Natural killer cell (primary cell): ENCODE measurements around the gene MAP2K3. TPM values are rescaled to one million over a fixed set of nuclear protein-coding genes. Genes with fewer than 3 reads are reported as not detected.
"Not testable (repeated sequence)": the region's sequence is repeated elsewhere in the genome, so short reads cannot be mapped to it uniquely, and the experiment has no call there.

Experiments used
- ATAC-seq, 3 donors: fragments of 150-1000 bp in 2 of 3; fragments of 200-7000 bp in 1 of 3; cut with Tn5 transposase; 1 replicate in 1 of 3; 2 replicates in 2 of 3; pipeline ENCODE4 v1.10.0; 2021; ENCODE audit warnings: mild to moderate bottlenecking in 2 of 3, moderate library complexity in 2 of 3
- DNase-seq, 2 donors: peaks; one replicate each; pipeline versions ENCODE4 v3.0.0 to v3.0.0-alpha.2; 2013 to 2021; ENCODE audit warnings: mixed read lengths in 1 of 2
- H3K27ac ChIP-seq: one replicate; pipeline ENCODE4 v1.5.1; 2013; ENCODE audit warnings: mild to moderate bottlenecking, low read length
- H3K27me3 ChIP-seq: one replicate; pipeline ENCODE4 v1.6.1; 2013; ENCODE audit warnings: low read length; ENCODE audit not compliant: control insufficient read depth, insufficient read depth
- H3K36me3 ChIP-seq: one replicate; pipeline ENCODE4 v1.6.1; 2013; ENCODE audit warnings: low read length; ENCODE audit not compliant: control insufficient read depth, insufficient read depth
- H3K4me1 ChIP-seq: one replicate; pipeline ENCODE4 v1.6.1; 2013; ENCODE audit warnings: low read length; ENCODE audit not compliant: control insufficient read depth, insufficient read depth
- H3K4me3 ChIP-seq: one replicate; pipeline ENCODE4 v1.5.1; 2013; ENCODE audit warnings: low read length
- H3K9me3 ChIP-seq: one replicate; pipeline ENCODE4 v1.6.1; 2013; ENCODE audit warnings: low read length; ENCODE audit not compliant: control insufficient read depth, insufficient read depth
- H3K27ac Mint-ChIP-seq, 2 donors: one replicate each; pipeline ENCODE4 v1.8.0; 2022; ENCODE audit warnings: mild to moderate bottlenecking in 2 of 2, mixed read lengths in 2 of 2, moderate library complexity in 1 of 2
- H3K27me3 Mint-ChIP-seq, 2 donors: one replicate each; pipeline ENCODE4 v1.8.0; 2022; ENCODE audit warnings: low read depth in 2 of 2, mixed read lengths in 2 of 2
- H3K36me3 Mint-ChIP-seq: one replicate; pipeline ENCODE4 v1.8.0; 2022; ENCODE audit warnings: mixed read lengths
- H3K4me1 Mint-ChIP-seq, 2 donors: one replicate each; pipeline ENCODE4 v1.8.0; 2022; ENCODE audit warnings: mixed read lengths in 2 of 2
- H3K4me3 Mint-ChIP-seq: one replicate; pipeline ENCODE4 v1.8.0; 2022; ENCODE audit warnings: mild to moderate bottlenecking, moderate library complexity, mixed read lengths
- H3K9me3 Mint-ChIP-seq, 2 donors: one replicate each; pipeline ENCODE4 v1.8.0; 2022; ENCODE audit warnings: mixed read lengths in 2 of 2
- WGBS: methylation state at CpG from one replicate; pipeline ENCODE4 v1.1.7; 2013; ENCODE audit warnings: missing lambda C conversion rate; ENCODE audit not compliant: insufficient coverage; 5-methylcytosine and 5-hydroxymethylcytosine counted together
- intact Hi-C: fragments of 100-400 bp; cut with micrococcal nuclease; formaldehyde crosslinking; loops from one replicate; pipeline ENCODE4 v1.14.2; 2022
- total RNA-seq, 4 donors: library from RNA; stranded (reverse); fragments of 120-200 nt in 1 of 4; gene quantifications; one replicate each; pipeline versions ENCODE4 v1.2.3 to v1.2.4, GENCODE V29; 2013 to 2022
- TF ChIP-seq, protein P1 (sequence below): fragments of 200-600 bp; IDR thresholded peaks from one replicate; pipeline ENCODE4 v1.8.0; 2022; ENCODE audit warnings: antibody characterized with exemption

The MAP2K3 gene
- total RNA-seq, 3 donors from 2014 or later (not counting 1 experiment from before 2014, with no cell fraction given): 139 to 165 (median 162) TPM

DNA sequence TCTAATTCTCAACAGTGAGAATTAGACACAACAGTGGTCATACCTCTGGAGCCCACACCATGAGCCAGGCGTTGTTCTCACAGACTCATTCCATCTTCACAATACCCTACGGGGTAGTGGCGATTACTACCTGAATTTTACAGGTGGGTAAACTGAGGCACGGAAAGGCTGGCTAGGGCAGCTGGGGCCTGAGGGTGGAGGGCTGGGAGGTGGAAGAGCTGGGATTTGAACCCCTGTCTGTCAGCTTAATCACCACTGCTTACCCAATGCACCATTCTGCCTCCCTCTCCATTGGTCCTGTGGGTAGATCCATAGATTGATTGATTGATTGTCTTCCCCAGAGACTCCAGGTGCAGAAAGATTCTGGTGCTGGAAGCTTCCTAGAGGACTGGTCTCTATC is 60.3 kb downstream of the MAP2K3 start:
- peaks cover 23% of the 10 kb centered on the region for H3K4me1 ChIP-seq
- H3K4me3 ChIP-seq, DNase-seq, H3K9me3 ChIP-seq, ATAC-seq, H3K36me3 ChIP-seq, H3K27ac Mint-ChIP-seq, H3K27me3 Mint-ChIP-seq, H3K27ac ChIP-seq, H3K9me3 Mint-ChIP-seq, H3K27me3 ChIP-seq, H3K4me3 Mint-ChIP-seq, H3K36me3 Mint-ChIP-seq, intact Hi-C loops: not testable (repeated sequence)
- H3K4me1 Mint-ChIP-seq: peaks cover 5 to 14% of the 10 kb centered on the region in 2 donors
- no CpG with 5 or more reads among the region's 4 CpGs for WGBS

DNA sequence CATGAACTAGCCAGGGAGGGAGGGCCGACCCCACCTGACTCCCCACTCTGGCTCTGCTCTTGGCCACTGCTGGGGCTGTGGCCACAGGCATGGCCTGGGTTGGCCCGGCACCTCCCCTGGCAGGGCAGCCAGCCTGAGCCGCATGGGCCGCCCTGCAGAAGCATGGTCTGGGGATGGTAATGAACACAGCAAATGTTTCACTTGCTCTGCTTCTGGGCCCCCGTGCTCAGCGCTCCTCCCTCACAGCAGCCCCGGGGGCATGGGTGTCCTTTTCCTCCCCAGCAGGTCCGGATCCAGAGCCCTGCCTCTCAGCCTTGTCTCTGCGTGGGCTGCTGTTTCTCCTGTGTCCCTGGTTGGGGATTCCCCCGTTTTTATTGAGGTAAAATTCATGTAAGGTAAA is 60.7 kb downstream of the MAP2K3 start:
- DNase-seq (no peak), ATAC-seq (no peak)
- no peaks in the 10 kb centered on the region for H3K36me3 ChIP-seq
- H3K27me3 ChIP-seq: no peaks in the 10 kb centered on the region
- H3K4me1 ChIP-seq: peaks cover 24% of the 10 kb centered on the region
- no peaks in the 10 kb centered on the region for H3K36me3 Mint-ChIP-seq
- intact Hi-C loops: no loop called here
- H3K4me3 Mint-ChIP-seq: no peak overlapping the region
- no peak overlapping the region for H3K27ac Mint-ChIP-seq
- TF ChIP-seq, protein P1, sequence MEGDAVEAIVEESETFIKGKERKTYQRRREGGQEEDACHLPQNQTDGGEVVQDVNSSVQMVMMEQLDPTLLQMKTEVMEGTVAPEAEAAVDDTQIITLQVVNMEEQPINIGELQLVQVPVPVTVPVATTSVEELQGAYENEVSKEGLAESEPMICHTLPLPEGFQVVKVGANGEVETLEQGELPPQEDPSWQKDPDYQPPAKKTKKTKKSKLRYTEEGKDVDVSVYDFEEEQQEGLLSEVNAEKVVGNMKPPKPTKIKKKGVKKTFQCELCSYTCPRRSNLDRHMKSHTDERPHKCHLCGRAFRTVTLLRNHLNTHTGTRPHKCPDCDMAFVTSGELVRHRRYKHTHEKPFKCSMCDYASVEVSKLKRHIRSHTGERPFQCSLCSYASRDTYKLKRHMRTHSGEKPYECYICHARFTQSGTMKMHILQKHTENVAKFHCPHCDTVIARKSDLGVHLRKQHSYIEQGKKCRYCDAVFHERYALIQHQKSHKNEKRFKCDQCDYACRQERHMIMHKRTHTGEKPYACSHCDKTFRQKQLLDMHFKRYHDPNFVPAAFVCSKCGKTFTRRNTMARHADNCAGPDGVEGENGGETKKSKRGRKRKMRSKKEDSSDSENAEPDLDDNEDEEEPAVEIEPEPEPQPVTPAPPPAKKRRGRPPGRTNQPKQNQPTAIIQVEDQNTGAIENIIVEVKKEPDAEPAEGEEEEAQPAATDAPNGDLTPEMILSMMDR: no peak
- H3K9me3 ChIP-seq: no peaks in the 10 kb centered on the region
- WGBS: 69% methylated on average over 10 of the region's 10 CpGs
- no peak overlapping the region for H3K27ac ChIP-seq
- H3K4me3 ChIP-seq: no peak overlapping the region
- no peaks in the 10 kb centered on the region for H3K9me3 Mint-ChIP-seq
- no peaks in the 10 kb centered on the region for H3K27me3 Mint-ChIP-seq
- H3K4me1 Mint-ChIP-seq: peaks cover 5 to 17% of the 10 kb centered on the region in 2 donors

DNA sequence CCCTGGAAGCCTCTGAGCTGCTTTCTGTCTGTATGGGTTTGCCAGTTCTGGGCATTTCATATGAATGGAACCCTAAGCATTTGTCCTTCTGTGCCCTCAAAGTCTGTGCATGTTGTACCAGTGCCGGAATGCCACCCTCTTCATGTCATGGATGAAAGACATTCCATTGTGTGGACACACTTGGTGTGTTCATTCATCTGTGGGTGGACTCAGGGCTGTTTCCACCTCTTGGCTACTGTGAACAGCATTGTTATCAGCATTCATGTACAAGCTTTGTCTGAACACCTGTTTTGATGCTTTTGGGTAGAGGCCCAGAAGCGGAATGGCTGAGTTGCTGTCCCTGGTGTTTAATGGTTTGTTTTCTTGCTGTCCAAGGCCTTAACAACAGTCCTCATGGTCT is 61.6 kb downstream of the MAP2K3 start:
- ATAC-seq, H3K27ac Mint-ChIP-seq, H3K36me3 Mint-ChIP-seq, intact Hi-C loops, DNase-seq, H3K27ac ChIP-seq, H3K27me3 Mint-ChIP-seq, H3K9me3 Mint-ChIP-seq, H3K27me3 ChIP-seq, H3K9me3 ChIP-seq, H3K36me3 ChIP-seq, H3K4me3 ChIP-seq, H3K4me3 Mint-ChIP-seq: not testable (repeated sequence)
- peaks cover 24% of the 10 kb centered on the region for H3K4me1 ChIP-seq
- WGBS: no CpG with 5 or more reads among the region's 2 CpGs
- H3K4me1 Mint-ChIP-seq: peaks cover 6 to 17% of the 10 kb centered on the region in 2 donors

DNA sequence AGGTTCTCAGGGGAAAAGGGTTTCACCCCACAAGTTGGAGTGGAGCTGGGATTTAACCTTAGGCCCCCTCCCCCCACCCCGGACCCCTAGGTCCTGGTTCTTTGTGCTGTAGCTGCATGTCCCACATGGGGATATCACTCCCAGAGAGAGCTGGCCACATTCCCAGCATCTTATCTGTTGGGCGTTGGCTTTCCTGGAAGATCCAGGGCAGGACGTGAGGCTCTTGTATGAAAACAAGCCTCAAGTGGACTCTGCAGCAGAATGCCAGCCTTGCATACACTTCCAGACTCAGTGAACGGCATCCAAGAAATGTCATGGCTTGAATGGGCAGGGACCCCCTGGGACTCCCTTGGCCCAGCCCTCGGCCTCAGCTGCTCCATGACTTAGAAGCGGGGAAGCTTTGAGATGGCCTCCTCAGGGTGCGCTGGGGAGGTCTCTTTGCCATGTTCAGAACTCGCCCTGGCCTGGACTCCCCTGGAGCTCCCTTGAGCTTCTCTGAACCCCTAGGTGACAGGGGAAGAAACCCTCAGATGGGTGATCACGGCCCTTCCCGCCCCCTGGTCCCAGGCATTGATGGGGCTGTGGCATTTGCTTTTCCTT is 62.2 kb downstream of the MAP2K3 start:
- H3K27ac ChIP-seq, H3K27me3 ChIP-seq, H3K9me3 Mint-ChIP-seq, H3K27me3 Mint-ChIP-seq, H3K4me3 Mint-ChIP-seq, H3K27ac Mint-ChIP-seq, intact Hi-C loops, H3K36me3 Mint-ChIP-seq, ATAC-seq, H3K9me3 ChIP-seq, H3K4me3 ChIP-seq, H3K36me3 ChIP-seq: not testable (repeated sequence)
- peak in 1 of 2 donors; percentile 13 for DNase-seq
- peaks cover 30% of the 10 kb centered on the region for H3K4me1 ChIP-seq
- 84% methylated on average over 6 of the region's 10 CpGs for WGBS
- peaks cover 12 to 20% of the 10 kb centered on the region in 2 donors for H3K4me1 Mint-ChIP-seq

DNA sequence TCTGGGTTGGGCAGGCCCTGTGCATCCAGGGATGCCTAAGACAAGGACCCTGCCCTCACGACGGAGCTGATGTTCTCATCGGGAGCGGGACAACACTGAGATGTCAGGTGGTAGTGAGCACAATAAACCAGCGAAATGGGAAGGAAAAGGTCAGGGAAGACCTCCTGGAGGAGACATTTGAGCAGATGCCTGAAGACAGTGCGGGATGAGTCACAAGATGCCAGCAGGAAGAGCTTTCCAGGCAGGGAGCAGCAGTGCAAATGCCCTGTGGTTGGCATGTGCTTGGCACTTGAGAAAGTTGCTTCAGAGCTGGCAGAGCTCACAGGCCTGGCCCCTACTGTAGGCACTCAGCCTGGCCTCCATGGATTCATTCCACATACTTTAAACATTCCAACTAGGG is 63.1 kb downstream of the MAP2K3 start:
- H3K36me3 ChIP-seq, H3K27me3 ChIP-seq, H3K27ac Mint-ChIP-seq, intact Hi-C loops, H3K36me3 Mint-ChIP-seq, H3K4me3 ChIP-seq, H3K9me3 Mint-ChIP-seq, H3K9me3 ChIP-seq, H3K27me3 Mint-ChIP-seq: not testable (repeated sequence)
- 94% methylated on average over 3 of the region's 6 CpGs for WGBS
- Histone ChIP-seq H3K4me1 (peaks cover 32% of the 10 kb centered on the region), H3K27ac (peak overlapping the region; percentile 45)
- ATAC-seq (peak; percentile 3 to 14 (median 4)), DNase-seq (peak in 1 of 2 donors; percentile 7)
- Mint-ChIP-seq H3K4me3 (peak overlapping the region; percentile 53), H3K4me1 (peaks cover 13 to 20% of the 10 kb centered on the region in 2 donors)

DNA sequence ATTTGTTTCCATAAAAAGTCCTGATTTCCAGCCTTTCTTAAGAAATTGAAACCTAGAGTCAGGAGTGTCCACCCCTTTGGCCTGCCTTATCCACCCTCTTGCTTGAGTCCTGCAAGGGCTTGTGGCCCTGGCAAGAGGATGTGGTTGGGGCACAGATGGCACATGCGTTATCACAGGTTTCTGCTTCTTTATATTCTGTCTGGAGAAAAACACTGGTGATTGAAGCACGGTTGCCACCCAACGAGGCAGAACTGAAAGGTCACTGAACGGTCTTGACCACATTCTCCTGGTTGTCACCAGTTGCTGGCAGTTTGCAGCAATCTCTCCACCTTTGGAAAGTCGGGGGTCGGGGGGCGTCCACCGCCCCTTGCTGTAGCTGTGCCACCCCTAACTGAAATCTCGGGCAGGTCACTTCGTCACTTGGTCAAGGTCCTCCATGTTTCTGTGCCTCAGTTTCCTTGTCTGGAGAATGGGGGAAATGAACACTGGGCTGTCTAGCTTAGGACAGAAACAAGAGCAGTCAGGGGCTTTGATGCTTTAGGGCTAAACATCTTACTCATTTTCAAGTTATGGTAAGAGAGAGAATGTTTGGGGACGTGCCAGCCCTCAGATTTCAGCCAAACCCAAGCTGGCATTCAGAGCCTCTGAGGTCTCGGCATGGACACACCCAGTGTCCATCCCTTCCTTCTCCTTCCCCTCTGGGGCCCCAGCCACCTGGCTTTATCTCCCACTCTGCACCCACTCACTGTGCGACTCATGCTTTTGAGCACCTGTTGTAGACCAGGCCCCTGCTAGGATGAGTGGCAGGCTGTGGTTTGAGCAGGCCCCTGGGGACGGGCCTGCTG is 63.8 kb downstream of the MAP2K3 start:
- H3K4me3 ChIP-seq, H3K27me3 ChIP-seq, H3K9me3 Mint-ChIP-seq, H3K27me3 Mint-ChIP-seq, intact Hi-C loops, H3K36me3 Mint-ChIP-seq, H3K36me3 ChIP-seq, H3K4me3 Mint-ChIP-seq, H3K9me3 ChIP-seq: not testable (repeated sequence)
- DNase-seq (peak in 1 of 2 donors; percentile 15), ATAC-seq (peak; percentile 62 to 75 (median 68))
- H3K27ac ChIP-seq: peak overlapping the region; percentile 52
- Mint-ChIP-seq H3K4me1 (peaks cover 13 to 20% of the 10 kb centered on the region in 2 donors), H3K27ac (peak overlapping the region; percentile 46 to 72)
- 9% methylated on average over 3 of the region's 14 CpGs for WGBS
- H3K4me1 ChIP-seq: peaks cover 32% of the 10 kb centered on the region

DNA sequence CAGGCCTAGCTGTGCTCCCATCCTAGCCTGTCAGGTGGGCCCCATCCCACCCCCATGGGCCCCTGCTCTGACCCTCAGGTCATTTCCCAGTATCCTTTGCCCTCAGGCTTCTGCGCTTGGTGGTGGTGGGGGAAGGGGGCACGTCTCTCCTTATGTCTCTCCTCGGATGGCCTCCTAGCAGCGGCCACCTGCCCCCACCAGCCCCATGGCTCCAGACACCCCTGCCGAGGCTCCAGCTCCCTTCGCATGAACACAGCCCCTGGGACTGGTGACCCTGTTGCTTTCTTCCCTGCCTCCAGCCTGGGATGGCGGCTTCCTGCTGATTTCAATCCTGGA is 64.4 kb downstream of the MAP2K3 start:
- no CpG with 5 or more reads among the region's 7 CpGs for WGBS
- not testable (repeated sequence) for H3K36me3 Mint-ChIP-seq

More for the DNA sequence above, 64.4 kb downstream of the MAP2K3 start:
- intact Hi-C loops, H3K4me3 Mint-ChIP-seq, H3K9me3 Mint-ChIP-seq, H3K4me3 ChIP-seq, ATAC-seq, H3K36me3 ChIP-seq, H3K27me3 Mint-ChIP-seq, H3K27me3 ChIP-seq, H3K9me3 ChIP-seq: not testable (repeated sequence)
- Mint-ChIP-seq H3K4me1 (peaks cover 13 to 20% of the 10 kb centered on the region in 2 donors), H3K27ac (peak overlapping the region in 1 of 2 donors; percentile 72)
- DNase-seq: peak in 1 of 2 donors; percentile 12
- Histone ChIP-seq H3K4me1 (peaks cover 32% of the 10 kb centered on the region), H3K27ac (peak overlapping the region; percentile 35)
